Mesenchymal stem cell (in vitro differentiated cells and primary cell): ENCODE measurements around the gene DDX27.
A peak's percentile ranks its signal among the peaks of the same experiment; 100 is the strongest.

Source experiments
- DNase-seq: peaks from one replicate; pipeline ENCODE4 v3.0.0-alpha.2; 2013
- H2AFZ ChIP-seq: one replicate; pipeline ENCODE4 v1.6.1; 2013; ENCODE audit warnings: low read depth, mild to moderate bottlenecking, control low read depth, inconsistent platforms, low read length, moderate library complexity
- H2AK5ac ChIP-seq: 2 replicates; pipeline ENCODE4 v1.6.1; 2013; ENCODE audit warnings: low read length, moderate library complexity, mild to moderate bottlenecking, inconsistent platforms; ENCODE audit not compliant: severe bottlenecking
- H2BK120ac ChIP-seq: one replicate; pipeline ENCODE4 v1.6.1; 2013; ENCODE audit warnings: low read depth, mild to moderate bottlenecking, inconsistent platforms, low read length, moderate library complexity
- H2BK12ac ChIP-seq, 2 experiments: one replicate each; pipeline ENCODE4 v1.6.1; 2013; ENCODE audit warnings: inconsistent platforms in 2 of 2, low read length in 2 of 2, mild to moderate bottlenecking in 2 of 2, moderate library complexity in 2 of 2, control low read depth in 1 of 2
- H2BK15ac ChIP-seq: one replicate; pipeline ENCODE4 v1.6.1; 2013; ENCODE audit warnings: mild to moderate bottlenecking, low read depth, inconsistent platforms; ENCODE audit not compliant: poor library complexity, severe bottlenecking
- H2BK5ac ChIP-seq: 2 replicates; pipeline ENCODE4 v1.6.1; 2013; ENCODE audit warnings: low read depth, mild to moderate bottlenecking, low read length, control low read depth, inconsistent platforms; ENCODE audit not compliant: poor library complexity, severe bottlenecking
- H3K14ac ChIP-seq, 2 experiments: one replicate each; pipeline ENCODE4 v1.6.1; 2013; ENCODE audit warnings: inconsistent platforms in 2 of 2, low read length in 2 of 2, control low read depth in 1 of 2, mild to moderate bottlenecking in 1 of 2, moderate library complexity in 1 of 2
- H3K18ac ChIP-seq, 2 experiments: one replicate each; pipeline ENCODE4 v1.6.1; 2013; ENCODE audit warnings: inconsistent platforms in 2 of 2, low read length in 2 of 2, control low read depth in 1 of 2, low read depth in 1 of 2, mild to moderate bottlenecking in 1 of 2
- H3K23ac ChIP-seq, 2 experiments: one replicate each; pipeline ENCODE4 v1.6.1; 2013; ENCODE audit warnings: inconsistent platforms in 2 of 2, low read length in 2 of 2, mild to moderate bottlenecking in 2 of 2, moderate library complexity in 2 of 2, control low read depth in 1 of 2
- H3K27ac ChIP-seq: 2 replicates; pipeline ENCODE4 v1.5.1; 2013; ENCODE audit warnings: mild to moderate bottlenecking, moderate library complexity, low read length, control low read depth, inconsistent platforms; ENCODE audit not compliant: poor library complexity, severe bottlenecking
- H3K27me3 ChIP-seq, 2 experiments: 2 replicates each; pipeline versions ENCODE4 v1.6.1 to v1.7.0; 2013; ENCODE audit warnings: low read length in 2 of 2, mild to moderate bottlenecking in 2 of 2, moderate library complexity in 2 of 2, control low read depth in 1 of 2, inconsistent platforms in 1 of 2; ENCODE audit not compliant: control insufficient read depth in 1 of 2, insufficient read depth in 1 of 2
- H3K36me3 ChIP-seq, 2 experiments: 2 replicates each; pipeline versions ENCODE4 v1.6.1 to v1.7.0; 2013; ENCODE audit warnings: low read length in 2 of 2, control low read depth in 1 of 2, inconsistent platforms in 1 of 2, low read depth in 1 of 2, mild to moderate bottlenecking in 1 of 2; ENCODE audit not compliant: insufficient read depth in 2 of 2, control insufficient read depth in 1 of 2
- H3K4ac ChIP-seq, 2 experiments: one replicate each; pipeline ENCODE4 v1.6.1; 2013; ENCODE audit warnings: inconsistent platforms in 2 of 2, low read length in 2 of 2, mild to moderate bottlenecking in 2 of 2, moderate library complexity in 2 of 2, control low read depth in 1 of 2, low read depth in 1 of 2
- H3K4me1 ChIP-seq: 2 replicates; pipeline ENCODE4 v1.6.1; 2013; ENCODE audit warnings: low read depth, low read length, control low read depth; ENCODE audit not compliant: control insufficient read depth, insufficient read depth
- H3K4me2 ChIP-seq: 2 replicates; pipeline ENCODE4 v1.6.1; 2013; ENCODE audit warnings: low read length, mild to moderate bottlenecking, inconsistent platforms; ENCODE audit not compliant: poor library complexity, severe bottlenecking
- H3K4me3 ChIP-seq, 2 experiments: 2 replicates each; pipeline versions ENCODE4 v1.5.1 to v1.7.0; 2013; ENCODE audit warnings: low read length in 2 of 2, mild to moderate bottlenecking in 2 of 2, control low read depth in 1 of 2, low read depth in 1 of 2; ENCODE audit not compliant: insufficient read depth in 1 of 2
- H3K79me1 ChIP-seq: replicated peaks from 2 replicates; pipeline ENCODE4 v1.6.1; 2013; ENCODE audit warnings: mild to moderate bottlenecking, control low read depth, low read length, inconsistent platforms; ENCODE audit not compliant: poor library complexity, severe bottlenecking
- H3K9ac ChIP-seq: 2 replicates; pipeline ENCODE4 v1.7.0; 2013; ENCODE audit warnings: mild to moderate bottlenecking, low read length, moderate library complexity
- H3K9me3 ChIP-seq: 2 replicates; pipeline ENCODE4 v1.7.0; 2013; ENCODE audit warnings: mild to moderate bottlenecking, low read length; ENCODE audit not compliant: control insufficient read depth
- H4K8ac ChIP-seq: one replicate; pipeline ENCODE4 v1.6.1; 2013; ENCODE audit warnings: inconsistent platforms, mild to moderate bottlenecking, low read length, moderate library complexity
- H4K91ac ChIP-seq: one replicate; pipeline ENCODE4 v1.6.1; 2013; ENCODE audit warnings: mild to moderate bottlenecking, low read length, inconsistent platforms
- WGBS: methylation state at CpG from one replicate; pipeline ENCODE4 v1.1.7; 2013; ENCODE audit warnings: mixed read lengths; 5-methylcytosine and 5-hydroxymethylcytosine counted together

DDX27 gene

GRCh38 chr20:49270177-49270576 is 51.0 kb downstream of the DDX27 start:
- Histone ChIP-seq H3K4ac (no peak overlapping the region), H3K36me3 (peaks cover 26 to 88% of the 10 kb centered on the region in 2 experiments), H3K4me1 (peaks cover 2% of the 10 kb centered on the region), H3K4me3 (peak overlapping the region in 1 of 2 experiments; percentile 59), H4K91ac (no peak overlapping the region), H4K8ac (no peak overlapping the region), H3K4me2 (no peak overlapping the region), H2AFZ (no peak overlapping the region), H2BK5ac (no peak overlapping the region), H2BK15ac (no peak overlapping the region), H2BK120ac (no peak overlapping the region), H2AK5ac (no peak overlapping the region), H3K18ac (no peak overlapping the region), H2BK12ac (no peak overlapping the region), H3K79me1 (peaks cover 12% of the 10 kb centered on the region), H3K23ac (no peak overlapping the region), H3K14ac (no peak overlapping the region), H3K27me3 (no peaks in the 10 kb centered on the region), H3K9ac (peak overlapping the region; percentile 19), H3K9me3 (no peaks in the 10 kb centered on the region), H3K27ac (peak overlapping the region; percentile 59)
- 92% methylated on average over 7 of the region's 7 CpGs for WGBS
- peak; percentile 46 for DNase-seq

GRCh38 chr20:49270736-49271135 is 51.5 kb downstream of the DDX27 start:
- Histone ChIP-seq H3K4ac (no peak overlapping the region), H3K27ac (peak overlapping the region; percentile 18), H3K79me1 (peaks cover 10% of the 10 kb centered on the region), H4K8ac (no peak overlapping the region), H2BK15ac (no peak overlapping the region), H2BK12ac (no peak overlapping the region), H3K4me2 (no peak overlapping the region), H3K4me3 (no peak overlapping the region), H3K9ac (no peak overlapping the region), H3K4me1 (peaks cover 4% of the 10 kb centered on the region), H2BK120ac (no peak overlapping the region), H3K36me3 (peaks cover 29 to 88% of the 10 kb centered on the region in 2 experiments), H3K27me3 (no peaks in the 10 kb centered on the region), H2AFZ (no peak overlapping the region), H3K23ac (no peak overlapping the region), H2AK5ac (no peak overlapping the region), H3K14ac (no peak overlapping the region), H3K18ac (no peak overlapping the region), H4K91ac (no peak overlapping the region), H2BK5ac (no peak overlapping the region), H3K9me3 (no peaks in the 10 kb centered on the region)
- WGBS, result 100% methylated on average over 5 of the region's 5 CpGs
- DNase-seq, result no peak

- no peak overlapping the region for H3K9ac ChIP-seq
- H3K36me3 ChIP-seq, result peaks cover 29 to 75% of the 10 kb centered on the region in 2 experiments
- no peak overlapping the region for H2AFZ ChIP-seq
- peaks cover 9% of the 10 kb centered on the region for H3K79me1 ChIP-seq
- H2BK120ac ChIP-seq, result no peak overlapping the region
- H3K23ac ChIP-seq, result no peak overlapping the region
- H3K14ac ChIP-seq, result no peak overlapping the region
- H3K4me1 ChIP-seq, result peaks cover 8% of the 10 kb centered on the region
- H3K18ac ChIP-seq, result no peak overlapping the region
- H3K4me3 ChIP-seq, result no peak overlapping the region
- no peaks in the 10 kb centered on the region for H3K9me3 ChIP-seq
- WGBS, result no CpG with 5 or more reads among the region's 1 CpG
- no peak for DNase-seq
- no peak overlapping the region for H4K91ac ChIP-seq
- H3K27ac ChIP-seq, result no peak overlapping the region
- no peak overlapping the region for H4K8ac ChIP-seq
- no peak overlapping the region for H2BK15ac ChIP-seq
- no peak overlapping the region for H3K4ac ChIP-seq
- no peak overlapping the region for H3K4me2 ChIP-seq
- H3K27me3 ChIP-seq, result no peaks in the 10 kb centered on the region
- no peak overlapping the region for H2BK5ac ChIP-seq
- H2BK12ac ChIP-seq, result no peak overlapping the region
- H2AK5ac ChIP-seq, result no peak overlapping the region
Observed at GRCh38 chr20:49272654-49273053, 53.4 kb downstream of the DDX27 start.

- Histone ChIP-seq H3K9me3 (no peaks in the 10 kb centered on the region), H2BK120ac (no peak overlapping the region), H3K23ac (no peak overlapping the region), H4K8ac (no peak overlapping the region), H3K4me3 (no peak overlapping the region), H3K36me3 (peaks cover 29 to 66% of the 10 kb centered on the region in 2 experiments), H3K79me1 (peaks cover 9% of the 10 kb centered on the region), H3K27ac (no peak overlapping the region), H3K27me3 (no peaks in the 10 kb centered on the region), H3K14ac (no peak overlapping the region), H2AK5ac (no peak overlapping the region), H2BK5ac (no peak overlapping the region), H3K9ac (no peak overlapping the region), H2BK15ac (no peak overlapping the region), H4K91ac (no peak overlapping the region), H3K4me1 (peaks cover 8% of the 10 kb centered on the region), H3K4ac (no peak overlapping the region), H3K18ac (no peak overlapping the region), H2BK12ac (no peak overlapping the region), H3K4me2 (no peak overlapping the region), H2AFZ (no peak overlapping the region)
- no peak for DNase-seq
- 100% methylated on average over 6 of the region's 8 CpGs for WGBS
Observed at GRCh38 chr20:49273696-49274277, 54.6 kb downstream of the DDX27 start.
